H9 (cell line): Measurements from ENCODE around the gene TIMP1. TPM values are rescaled to one million over a fixed set of nuclear protein-coding genes. Genes with fewer than 3 reads are reported as not detected.
A peak's percentile ranks its signal among the peaks of the same experiment; 100 is the strongest.

ENCODE experiments used
- DNase-seq: peaks from one replicate; pipeline ENCODE4 v3.0.0-alpha.2; 2017
- H2AFZ ChIP-seq: one replicate; pipeline ENCODE4 v1.6.1; 2013; ENCODE audit warnings: mild to moderate bottlenecking, low read length, control low read depth, moderate library complexity
- H2AK5ac ChIP-seq: 2 replicates; pipeline ENCODE4 v1.6.1; 2013; ENCODE audit warnings: low read length, control low read depth, mixed read lengths; ENCODE audit not compliant: insufficient read length
- H2BK120ac ChIP-seq: one replicate; pipeline ENCODE4 v1.6.1; 2013; ENCODE audit warnings: low read depth, mild to moderate bottlenecking, low read length, control low read depth, inconsistent platforms; ENCODE audit not compliant: poor library complexity, severe bottlenecking
- H2BK12ac ChIP-seq: 2 replicates; pipeline ENCODE4 v1.6.1; 2013; ENCODE audit warnings: low read length, control low read depth, mixed read lengths, low read depth; ENCODE audit not compliant: insufficient read length
- H2BK15ac ChIP-seq: 2 replicates; pipeline ENCODE4 v1.6.1; 2013; ENCODE audit warnings: low read depth, low read length, control low read depth
- H2BK20ac ChIP-seq: one replicate; pipeline ENCODE4 v1.6.1; 2013; ENCODE audit warnings: low read depth, mild to moderate bottlenecking, low read length, control low read depth, inconsistent platforms; ENCODE audit not compliant: poor library complexity, severe bottlenecking
- H2BK5ac ChIP-seq: 2 replicates; pipeline ENCODE4 v1.6.1; 2013; ENCODE audit warnings: low read length, control low read depth, mixed read lengths; ENCODE audit not compliant: insufficient read length
- H3K14ac ChIP-seq: 2 replicates; pipeline ENCODE4 v1.6.1; 2013; ENCODE audit warnings: low read length, control low read depth; ENCODE audit not compliant: insufficient read depth
- H3K18ac ChIP-seq: 2 replicates; pipeline ENCODE4 v1.6.1; 2013; ENCODE audit warnings: low read depth, mild to moderate bottlenecking, mixed read lengths, low read length, control low read depth; ENCODE audit not compliant: insufficient read length
- H3K23ac ChIP-seq: 2 replicates; pipeline ENCODE4 v1.6.1; 2013; ENCODE audit warnings: low read length, control low read depth, mixed read lengths, low read depth; ENCODE audit not compliant: insufficient read length
- H3K23me2 ChIP-seq: 2 replicates; pipeline ENCODE4 v1.6.1; 2013; ENCODE audit warnings: low read depth, mild to moderate bottlenecking, mixed read lengths, low read length, control low read depth; ENCODE audit not compliant: insufficient read length, poor library complexity, severe bottlenecking
- H3K27ac ChIP-seq: 2 replicates; pipeline ENCODE4 v1.5.1; 2013; ENCODE audit warnings: low read length, control low read depth, mixed read lengths, low read depth; ENCODE audit not compliant: insufficient read length
- H3K27me3 ChIP-seq: 2 replicates; pipeline ENCODE4 v1.6.1; 2013; ENCODE audit warnings: low read length, control low read depth, inconsistent platforms; ENCODE audit not compliant: insufficient read depth
- H3K4ac ChIP-seq: 2 replicates; pipeline ENCODE4 v1.6.1; 2013; ENCODE audit warnings: low read depth, mild to moderate bottlenecking, control low read depth, inconsistent platforms, low read length, moderate library complexity
- H3K4me1 ChIP-seq: 2 replicates; pipeline ENCODE4 v1.6.1; 2013; ENCODE audit warnings: low read length, control low read depth, inconsistent platforms; ENCODE audit not compliant: insufficient read depth
- H3K4me2 ChIP-seq: 2 replicates; pipeline ENCODE4 v1.6.1; 2013; ENCODE audit warnings: low read length, control low read depth, mixed read lengths; ENCODE audit not compliant: insufficient read length, insufficient read depth
- H3K56ac ChIP-seq: 2 replicates; pipeline ENCODE4 v1.6.1; 2013; ENCODE audit warnings: low read depth, mild to moderate bottlenecking, mixed read lengths, low read length, control low read depth; ENCODE audit not compliant: insufficient read length
- H3K79me1 ChIP-seq: 2 replicates; pipeline ENCODE4 v1.6.1; 2013; ENCODE audit warnings: low read depth, mild to moderate bottlenecking, moderate library complexity, low read length, control low read depth, inconsistent platforms; ENCODE audit not compliant: insufficient read depth, poor library complexity, severe bottlenecking
- H3K79me2 ChIP-seq: 2 replicates; pipeline ENCODE4 v1.6.1; 2013; ENCODE audit warnings: low read length, control low read depth, inconsistent platforms; ENCODE audit not compliant: insufficient read depth
- H3K9ac ChIP-seq: 2 replicates; pipeline ENCODE4 v1.6.1; 2013; ENCODE audit warnings: low read length, control low read depth, mixed read lengths; ENCODE audit not compliant: insufficient read length; ENCODE audit errors: extremely low read depth
- H3K9me3 ChIP-seq: one replicate; pipeline ENCODE4 v1.6.1; 2013; ENCODE audit warnings: low read depth, low read length, inconsistent platforms; ENCODE audit not compliant: control insufficient read depth
- H3T11ph ChIP-seq: one replicate; pipeline ENCODE4 v1.6.1; 2013; ENCODE audit warnings: mild to moderate bottlenecking, low read length, control low read depth, inconsistent platforms
- H4K20me1 ChIP-seq: one replicate; pipeline ENCODE4 v1.6.1; 2013; ENCODE audit not compliant: control insufficient read depth, insufficient read length, insufficient read depth
- H4K5ac ChIP-seq: 2 replicates; pipeline ENCODE4 v1.6.1; 2013; ENCODE audit warnings: low read depth, mild to moderate bottlenecking, mixed read lengths, low read length, control low read depth; ENCODE audit not compliant: insufficient read length
- H4K8ac ChIP-seq: replicated peaks from 2 replicates; pipeline ENCODE4 v1.6.1; 2013; ENCODE audit warnings: low read length, control low read depth, mixed read lengths, low read depth; ENCODE audit not compliant: insufficient read length
- H4K91ac ChIP-seq: 2 replicates; pipeline ENCODE4 v1.6.1; 2013; ENCODE audit warnings: low read depth, mild to moderate bottlenecking, moderate library complexity, mixed read lengths, low read length, control low read depth; ENCODE audit not compliant: insufficient read length
- H3K27ac Mint-ChIP-seq, 3 experiments: 2 replicates in 2 of 3; 3 replicates in 1 of 3; pipeline ENCODE4 v1.8.0; 2020 to 2021; ENCODE audit warnings: mixed read lengths in 3 of 3, mild to moderate bottlenecking in 1 of 3, moderate library complexity in 1 of 3
- H3K27me3 Mint-ChIP-seq: 2 replicates; pipeline ENCODE4 v1.8.0; 2021; ENCODE audit warnings: low read depth, mild to moderate bottlenecking, moderate library complexity, mixed read lengths
- H3K36me3 Mint-ChIP-seq, 3 experiments: 2 replicates in 2 of 3; 3 replicates in 1 of 3; pipeline ENCODE4 v1.8.0; 2020 to 2021; ENCODE audit warnings: low read depth in 3 of 3, mixed read lengths in 3 of 3; ENCODE audit not compliant: insufficient read depth in 1 of 3
- H3K4me1 Mint-ChIP-seq, 2 experiments: 2 replicates each; pipeline ENCODE4 v1.8.0; 2020; ENCODE audit warnings: mixed read lengths in 2 of 2
- H3K4me3 Mint-ChIP-seq, 2 experiments: 2 replicates in 1 of 2; 3 replicates in 1 of 2; pipeline ENCODE4 v1.8.0; 2020 to 2021; ENCODE audit warnings: mild to moderate bottlenecking in 2 of 2, mixed read lengths in 2 of 2, moderate library complexity in 1 of 2
- H3K9me3 Mint-ChIP-seq, 2 experiments: 2 replicates in 1 of 2; 3 replicates in 1 of 2; pipeline ENCODE4 v1.8.0; 2020; ENCODE audit warnings: mild to moderate bottlenecking in 2 of 2, mixed read lengths in 2 of 2, moderate library complexity in 1 of 2
- WGBS: extraction: QIAGEN DNeasy Blood & Tissue Kit; methylation state at CpG from one replicate; pipeline ENCODE4 v1.1.7; 2013; ENCODE audit warnings: missing lambda C conversion rate, low lambda C conversion rate, mixed read lengths; ENCODE audit not compliant: insufficient read length; ENCODE audit errors: extremely low coverage; 5-methylcytosine and 5-hydroxymethylcytosine counted together
- total RNA-seq: library from RNA; stranded (reverse); gene quantifications from 2 replicates; pipeline ENCODE4 v1.2.1, GENCODE V29; 2021
- TF ChIP-seq, protein P1 (sequence below): fragments of 200-600 bp; sonication (generic); conservative IDR thresholded peaks from 3 replicates; pipeline ENCODE4 v1.8.0; 2021; ENCODE audit warnings: antibody characterized with exemption, mild to moderate bottlenecking

Gene TIMP1
- total RNA-seq, 1 experiment from 2014 or later = 65.1 TPM

DNA sequence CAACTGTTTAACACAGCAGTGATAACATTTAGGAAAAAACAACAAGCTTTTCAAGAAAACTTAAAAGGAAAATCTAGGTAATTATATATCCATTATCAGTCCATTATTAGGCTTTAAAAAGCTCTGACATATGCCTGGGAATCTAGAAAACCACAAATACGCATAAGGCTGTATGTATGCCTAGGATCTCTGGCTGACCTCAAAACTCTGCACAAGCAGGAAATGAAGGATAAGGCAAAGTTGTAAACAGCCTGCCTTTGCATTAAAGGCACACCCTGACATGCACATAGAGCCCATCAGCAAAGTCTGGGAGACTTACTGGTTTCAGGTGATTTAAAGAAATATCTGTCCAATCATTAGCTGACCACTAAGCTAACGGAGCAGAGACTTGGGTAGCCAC lies 14.0 kb downstream of the TIMP1 start:
- Histone ChIP-seq H2BK15ac (no peak overlapping the region), H3K27ac (no peak overlapping the region), H3T11ph (no peak overlapping the region), H4K91ac (no peak overlapping the region), H4K8ac (no peak overlapping the region), H3K79me2 (no peaks in the 10 kb centered on the region), H2AFZ (no peak overlapping the region), H3K9me3 (peaks cover 5% of the 10 kb centered on the region), H3K79me1 (no peaks in the 10 kb centered on the region), H3K14ac (no peak overlapping the region), H3K23me2 (no peaks in the 10 kb centered on the region), H2BK12ac (no peak overlapping the region), H3K56ac (no peak overlapping the region), H2BK5ac (no peak overlapping the region), H3K4ac (no peak overlapping the region), H4K5ac (no peak overlapping the region), H3K4me1 (no peaks in the 10 kb centered on the region), H3K4me2 (no peak overlapping the region), H3K23ac (no peak overlapping the region), H2BK20ac (no peak overlapping the region), H4K20me1 (no peaks in the 10 kb centered on the region), H2BK120ac (no peak overlapping the region), H2AK5ac (no peak overlapping the region), H3K9ac (no peak overlapping the region), H3K18ac (no peak overlapping the region), H3K27me3 (no peaks in the 10 kb centered on the region)
- Mint-ChIP-seq H3K4me3 (no peak overlapping the region), H3K27ac (0 out of 7 replicates have a peak overlapping the region, but pooled peaks of 1 of the 3 experiments have one; percentile 37), H3K9me3 (peaks cover 47 to 64% of the 10 kb centered on the region in 2 experiments), H3K36me3 (peaks cover 6 to 8% (median 7%) of the 10 kb centered on the region in 3 experiments; a peak in 4 of 7 replicates), H3K4me1 (no peaks in the 10 kb centered on the region; a peak in 1 of 4 replicates), H3K27me3 (no peaks in the 10 kb centered on the region)
- DNase-seq = no peak
- WGBS = no CpG with 5 or more reads among the region's 2 CpGs
- TF ChIP-seq, protein P1, sequence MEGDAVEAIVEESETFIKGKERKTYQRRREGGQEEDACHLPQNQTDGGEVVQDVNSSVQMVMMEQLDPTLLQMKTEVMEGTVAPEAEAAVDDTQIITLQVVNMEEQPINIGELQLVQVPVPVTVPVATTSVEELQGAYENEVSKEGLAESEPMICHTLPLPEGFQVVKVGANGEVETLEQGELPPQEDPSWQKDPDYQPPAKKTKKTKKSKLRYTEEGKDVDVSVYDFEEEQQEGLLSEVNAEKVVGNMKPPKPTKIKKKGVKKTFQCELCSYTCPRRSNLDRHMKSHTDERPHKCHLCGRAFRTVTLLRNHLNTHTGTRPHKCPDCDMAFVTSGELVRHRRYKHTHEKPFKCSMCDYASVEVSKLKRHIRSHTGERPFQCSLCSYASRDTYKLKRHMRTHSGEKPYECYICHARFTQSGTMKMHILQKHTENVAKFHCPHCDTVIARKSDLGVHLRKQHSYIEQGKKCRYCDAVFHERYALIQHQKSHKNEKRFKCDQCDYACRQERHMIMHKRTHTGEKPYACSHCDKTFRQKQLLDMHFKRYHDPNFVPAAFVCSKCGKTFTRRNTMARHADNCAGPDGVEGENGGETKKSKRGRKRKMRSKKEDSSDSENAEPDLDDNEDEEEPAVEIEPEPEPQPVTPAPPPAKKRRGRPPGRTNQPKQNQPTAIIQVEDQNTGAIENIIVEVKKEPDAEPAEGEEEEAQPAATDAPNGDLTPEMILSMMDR = no peak
